GM18519 (cell line): ENCODE measurements around the gene PTPRD.

Source experiments
- ATAC-seq: cut with Tn5 transposase; IDR thresholded peaks from one replicate; pipeline ENCODE4 v1.9.1; 2021; ENCODE audit warnings: mild to moderate bottlenecking, moderate library complexity; ENCODE audit not compliant: unreplicated experiment, low FRiP score

Gene PTPRD

GRCh38 chr9:8685825-8686224 lies 1927.0 kb downstream of the PTPRD start:
- ATAC-seq: no peak

DNA sequence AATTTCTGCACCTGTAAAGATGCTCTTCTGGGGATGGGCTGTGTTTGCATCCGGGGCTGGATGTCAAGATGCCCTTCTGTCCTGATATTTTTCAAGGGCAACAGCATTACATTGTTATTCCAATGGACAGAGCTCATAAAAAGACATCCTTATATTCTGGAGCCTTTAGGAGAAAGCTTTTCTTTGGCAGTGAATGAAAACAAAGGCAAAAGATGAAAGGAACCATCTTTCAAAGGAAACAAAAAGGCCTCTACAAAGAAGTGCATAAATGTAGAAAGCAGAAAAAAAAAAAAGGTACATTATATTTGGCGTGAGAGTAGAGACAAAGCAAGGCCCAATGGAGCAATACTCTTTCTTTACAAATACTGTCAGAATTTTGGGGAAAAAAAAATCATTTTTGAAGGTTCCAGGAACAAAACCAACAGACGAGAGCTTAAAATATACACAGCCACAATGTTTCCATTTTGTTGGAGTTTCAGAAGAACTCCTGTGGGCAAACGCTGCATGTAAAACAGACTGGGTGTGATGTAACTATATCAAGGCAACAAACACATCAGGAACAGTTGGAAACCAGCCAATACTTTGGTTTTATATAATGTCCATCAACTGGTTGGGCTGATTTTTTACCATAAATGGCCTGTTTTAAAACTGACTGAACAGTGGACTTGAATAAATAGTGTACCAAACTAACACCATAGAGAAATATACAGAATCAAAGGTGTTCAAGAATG lies 1927.7 kb downstream of the PTPRD start:
- ATAC-seq: no peak

GRCh38 chr9:8683496-8683895 lies 1929.3 kb downstream of the PTPRD start:
- no peak for ATAC-seq

DNA sequence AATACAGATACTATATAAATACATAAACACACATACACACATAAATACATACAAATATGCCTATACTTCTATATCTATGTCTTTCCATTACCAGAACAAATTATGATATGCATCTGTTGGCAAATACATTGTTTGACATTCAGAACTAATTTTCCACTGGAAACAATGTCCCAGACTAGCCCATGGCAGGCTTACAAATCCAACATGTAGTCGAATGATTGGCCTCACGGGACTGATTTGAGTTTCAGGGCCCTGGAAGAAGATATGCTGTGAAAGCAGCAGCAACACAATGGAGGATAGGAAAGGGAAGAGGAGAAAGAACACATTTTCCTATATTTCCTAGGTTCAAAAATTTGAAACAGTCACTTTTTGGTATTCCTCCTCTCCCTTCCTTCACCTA lies 1932.1 kb downstream of the PTPRD start:
- ATAC-seq: no peak

- no peak for ATAC-seq
Measured at GRCh38 chr9:8680157-8680556, 1932.6 kb downstream of the PTPRD start.

DNA sequence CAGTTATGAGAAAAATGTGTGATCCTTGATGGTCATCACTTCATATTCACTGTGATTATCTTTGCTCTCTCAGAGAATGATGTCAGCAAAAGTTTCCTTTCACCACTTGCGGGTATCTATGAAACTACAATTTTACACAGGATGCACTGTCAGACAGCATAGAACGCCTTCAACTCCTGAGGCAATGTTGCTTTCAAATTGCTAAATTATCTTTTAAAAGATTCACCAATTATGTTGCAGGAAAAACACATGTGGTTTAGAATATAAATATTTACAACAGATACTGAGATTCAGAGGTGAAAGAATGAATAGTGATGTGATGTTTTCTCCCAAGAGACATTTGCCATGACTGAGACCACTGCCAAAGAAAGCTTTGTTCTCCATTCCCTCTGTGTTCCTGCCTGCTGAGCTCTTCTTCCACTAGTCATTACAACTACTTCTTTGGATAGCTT lies 1933.4 kb downstream of the PTPRD start:
- no peak for ATAC-seq

DNA sequence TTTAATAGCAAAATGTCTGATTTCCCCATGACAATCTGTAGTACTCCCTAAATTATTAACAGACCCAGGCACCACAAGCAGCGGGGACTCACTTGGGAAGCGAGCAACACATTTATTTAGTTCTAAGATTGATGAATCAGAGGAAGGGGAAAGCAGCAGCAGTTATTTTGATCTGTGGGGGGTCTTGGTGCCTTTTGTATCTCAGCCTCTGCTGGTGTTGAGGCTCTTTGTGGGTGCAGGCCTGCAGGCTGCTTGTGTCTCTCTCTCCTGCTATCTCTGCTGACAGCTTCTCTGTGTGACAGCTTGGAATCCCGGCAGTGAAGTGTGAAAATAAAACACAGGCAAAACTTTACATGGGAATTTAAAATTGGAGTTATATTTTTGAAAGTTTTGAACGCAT lies 1935.1 kb downstream of the PTPRD start:
- ATAC-seq: no peak

DNA sequence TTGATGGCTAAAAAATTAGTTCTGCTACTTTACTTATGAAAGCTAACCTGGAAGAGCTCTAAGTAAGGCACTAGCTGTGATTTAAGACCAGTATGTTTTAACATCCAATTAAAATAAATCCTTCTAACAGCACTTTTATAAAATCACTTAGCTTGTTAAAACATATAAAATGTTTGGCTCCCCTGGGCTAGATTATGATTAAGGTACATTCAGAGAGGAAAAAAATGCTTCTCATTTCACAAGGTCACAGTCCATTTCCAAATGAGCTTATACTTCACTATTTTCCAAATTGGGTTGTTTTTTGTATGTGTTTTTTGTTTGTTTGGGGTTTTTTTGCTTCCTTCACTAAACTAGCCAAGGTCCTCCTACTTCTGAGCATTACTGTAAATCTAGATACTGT lies 1938.3 kb downstream of the PTPRD start:
- no peak for ATAC-seq

DNA sequence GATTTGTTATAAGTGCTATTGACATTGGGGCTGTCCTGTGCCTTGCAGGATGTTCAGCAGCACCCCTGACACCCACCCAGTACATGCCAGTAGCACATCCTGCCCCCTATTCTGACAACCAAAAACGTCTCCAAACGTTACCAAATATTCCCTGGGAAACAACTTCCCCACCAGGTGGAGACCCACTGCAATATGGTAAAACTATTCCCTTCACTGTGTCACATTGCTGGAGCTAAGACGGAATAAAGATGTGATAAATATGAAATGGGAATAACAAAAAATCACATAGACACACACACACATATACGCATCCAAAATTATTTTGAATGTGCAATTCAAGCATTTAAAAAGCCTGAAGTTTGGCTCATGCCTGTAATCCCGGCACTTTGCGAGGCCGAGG lies 1939.0 kb downstream of the PTPRD start:
- no peak for ATAC-seq

- ATAC-seq: no peak
Measured at GRCh38 chr9:8670751-8671150, 1942.1 kb downstream of the PTPRD start.

GRCh38 chr9:8668751-8669150 lies 1944.1 kb downstream of the PTPRD start:
- ATAC-seq: no peak

GRCh38 chr9:8668231-8668630 lies 1944.6 kb downstream of the PTPRD start:
- no peak for ATAC-seq

- ATAC-seq: no peak
Measured at GRCh38 chr9:8666060-8666459, 1946.7 kb downstream of the PTPRD start.

DNA sequence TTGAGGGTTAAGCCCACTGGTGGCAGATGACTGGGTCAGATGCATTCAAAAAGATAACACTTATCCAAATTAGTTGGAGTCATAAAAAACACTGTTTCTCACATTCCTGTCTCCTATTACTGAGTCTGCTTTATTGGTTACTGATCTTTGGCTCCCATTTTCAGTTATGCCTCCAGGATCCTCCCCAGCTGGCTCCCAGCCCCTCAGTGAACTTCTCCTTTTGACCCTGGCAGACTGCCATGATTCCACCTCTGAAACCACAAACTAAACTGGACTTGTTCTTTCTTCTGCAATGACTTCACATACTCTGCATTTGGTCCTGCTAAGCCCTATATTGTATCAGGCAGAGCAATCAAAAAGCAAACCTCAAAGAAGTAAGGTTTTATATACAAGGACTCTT lies 1952.4 kb downstream of the PTPRD start:
- no peak for ATAC-seq

- no peak for ATAC-seq
Measured at GRCh38 chr9:8659108-8659507, 1953.7 kb downstream of the PTPRD start.

GRCh38 chr9:8655071-8655470 lies 1957.7 kb downstream of the PTPRD start:
- no peak for ATAC-seq

- no peak for ATAC-seq
Measured at GRCh38 chr9:8653855-8654254, 1958.9 kb downstream of the PTPRD start.

DNA sequence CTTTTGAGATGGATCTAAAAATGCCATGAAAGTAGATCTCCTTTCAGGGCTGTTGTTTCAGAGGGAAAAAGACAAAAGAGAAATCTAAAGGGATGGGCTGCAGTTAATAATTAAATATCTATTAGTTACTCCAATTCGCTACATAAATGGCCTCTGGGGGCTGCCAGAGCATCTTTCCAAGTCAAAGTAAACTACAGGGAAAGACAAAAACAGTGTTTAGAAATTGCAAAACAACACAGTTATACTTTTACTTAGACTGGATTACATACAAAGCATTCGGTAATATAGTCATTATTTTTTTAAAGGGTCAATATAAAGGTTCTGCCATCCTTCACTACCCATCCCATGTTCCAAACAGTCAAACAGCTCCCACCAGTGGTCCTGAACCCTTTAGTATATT lies 1959.7 kb downstream of the PTPRD start:
- ATAC-seq: no peak

DNA sequence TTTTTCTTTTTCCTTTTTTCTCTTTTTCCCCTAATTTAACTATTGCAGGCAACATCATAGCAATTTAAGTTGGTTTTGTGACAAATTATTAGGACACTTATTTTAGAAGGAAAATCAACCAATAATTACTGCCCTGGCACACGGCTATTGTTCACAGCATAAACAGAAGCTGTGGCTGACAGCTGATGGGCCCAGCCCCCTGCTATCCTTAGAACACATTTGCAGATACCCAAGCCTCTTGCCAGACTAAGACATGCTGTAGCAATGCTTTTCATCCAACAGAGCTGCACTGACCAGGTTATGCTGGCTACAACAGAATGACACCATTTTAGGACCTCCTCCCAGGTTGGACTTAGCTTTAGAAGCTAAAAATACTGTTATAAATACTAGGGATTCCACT lies 1960.5 kb downstream of the PTPRD start:
- ATAC-seq: no peak

- no peak for ATAC-seq
Measured at GRCh38 chr9:8651846-8652215, 1961.0 kb downstream of the PTPRD start.

- ATAC-seq: no peak
Measured at GRCh38 chr9:8651070-8651845, 1961.5 kb downstream of the PTPRD start.

DNA sequence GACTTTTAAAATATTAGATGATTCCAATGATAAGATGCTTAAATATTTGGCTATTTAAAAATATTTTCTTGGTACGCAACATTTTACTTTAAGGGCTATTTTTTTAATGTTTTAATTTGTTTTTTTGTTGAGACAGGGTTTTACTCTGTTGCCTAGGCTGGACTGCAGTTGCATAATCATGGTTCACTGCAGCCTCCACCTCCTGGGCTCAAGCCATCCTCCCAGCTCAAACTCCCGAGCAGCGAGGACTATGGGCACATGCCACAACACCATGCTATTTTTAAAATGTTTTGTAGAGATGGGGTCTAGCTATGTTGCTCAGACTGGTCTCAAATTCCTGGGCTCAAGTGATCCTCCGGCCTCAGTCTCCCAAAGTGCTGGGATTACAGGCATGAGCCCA lies 1963.0 kb downstream of the PTPRD start:
- ATAC-seq: no peak
